Mesendoderm (in vitro differentiated cells): ENCODE measurements around the gene NFIA.

Experiments used
- DNase-seq: peaks from one replicate; pipeline ENCODE4 v3.0.0; 2013
- H2AK5ac ChIP-seq: 2 replicates; pipeline ENCODE4 v1.6.1; 2013; ENCODE audit warnings: low read length, inconsistent platforms
- H2BK120ac ChIP-seq: 2 replicates; pipeline ENCODE4 v1.6.1; 2013; ENCODE audit warnings: low read depth, mild to moderate bottlenecking, low read length, moderate library complexity, mixed read lengths
- H2BK15ac ChIP-seq: replicated peaks from 2 replicates; pipeline ENCODE4 v1.6.1; 2013; ENCODE audit warnings: low read depth, mild to moderate bottlenecking, moderate library complexity
- H2BK5ac ChIP-seq: 2 replicates; pipeline ENCODE4 v1.6.1; 2013; ENCODE audit warnings: low read length, inconsistent platforms
- H3K18ac ChIP-seq: 2 replicates; pipeline ENCODE4 v1.6.1; 2013; ENCODE audit warnings: mild to moderate bottlenecking, low read length, mixed read lengths
- H3K23ac ChIP-seq: one replicate; pipeline ENCODE4 v1.6.1; 2013; ENCODE audit warnings: low read length
- H3K27ac ChIP-seq: 2 replicates; pipeline ENCODE4 v1.5.1; 2013; ENCODE audit warnings: low read depth, mild to moderate bottlenecking, inconsistent platforms, low read length, moderate library complexity
- H3K27me3 ChIP-seq: 2 replicates; pipeline ENCODE4 v1.6.1; 2013; ENCODE audit warnings: low read length, control low read depth, mild to moderate bottlenecking, inconsistent platforms; ENCODE audit not compliant: insufficient read depth, poor library complexity
- H3K36me3 ChIP-seq: 2 replicates; pipeline ENCODE4 v1.6.1; 2013; ENCODE audit warnings: low read length, inconsistent platforms; ENCODE audit not compliant: control insufficient read depth, insufficient read depth
- H3K4ac ChIP-seq: one replicate; pipeline ENCODE4 v1.6.1; 2013; ENCODE audit warnings: low read depth, mild to moderate bottlenecking, low read length, moderate library complexity
- H3K4me1 ChIP-seq: 2 replicates; pipeline ENCODE4 v1.6.1; 2013; ENCODE audit warnings: low read depth, low read length, inconsistent platforms; ENCODE audit not compliant: control insufficient read depth
- H3K4me2 ChIP-seq: 2 replicates; pipeline ENCODE4 v1.6.1; 2013; ENCODE audit warnings: low read length
- H3K4me3 ChIP-seq: 2 replicates; pipeline ENCODE4 v1.5.1; 2013; ENCODE audit warnings: mild to moderate bottlenecking, low read length
- H3K56ac ChIP-seq: one replicate; pipeline ENCODE4 v1.6.1; 2013; ENCODE audit warnings: low read length
- H3K79me1 ChIP-seq: 2 replicates; pipeline ENCODE4 v1.6.1; 2013; ENCODE audit warnings: low read length, inconsistent platforms
- H3K79me2 ChIP-seq: 2 replicates; pipeline ENCODE4 v1.6.1; 2013; ENCODE audit warnings: mild to moderate bottlenecking, low read length; ENCODE audit not compliant: control insufficient read depth, insufficient read depth
- H3K9ac ChIP-seq: 2 replicates; pipeline ENCODE4 v1.6.1; 2013; ENCODE audit warnings: low read length, inconsistent platforms
- H4K5ac ChIP-seq: one replicate; pipeline ENCODE4 v1.6.1; 2013; ENCODE audit warnings: low read length
- H4K8ac ChIP-seq: one replicate; pipeline ENCODE4 v1.6.1; 2013; ENCODE audit warnings: low read depth, mild to moderate bottlenecking, control low read depth, low read length, moderate library complexity
- WGBS: extraction: QIAGEN DNeasy Blood & Tissue Kit; methylation state at CpG from one replicate; pipeline ENCODE4 v1.1.7; 2013; ENCODE audit warnings: low lambda C conversion rate, missing lambda C conversion rate; ENCODE audit not compliant: insufficient coverage; ENCODE audit errors: extremely low coverage; 5-methylcytosine and 5-hydroxymethylcytosine counted together

Gene NFIA

DNA sequence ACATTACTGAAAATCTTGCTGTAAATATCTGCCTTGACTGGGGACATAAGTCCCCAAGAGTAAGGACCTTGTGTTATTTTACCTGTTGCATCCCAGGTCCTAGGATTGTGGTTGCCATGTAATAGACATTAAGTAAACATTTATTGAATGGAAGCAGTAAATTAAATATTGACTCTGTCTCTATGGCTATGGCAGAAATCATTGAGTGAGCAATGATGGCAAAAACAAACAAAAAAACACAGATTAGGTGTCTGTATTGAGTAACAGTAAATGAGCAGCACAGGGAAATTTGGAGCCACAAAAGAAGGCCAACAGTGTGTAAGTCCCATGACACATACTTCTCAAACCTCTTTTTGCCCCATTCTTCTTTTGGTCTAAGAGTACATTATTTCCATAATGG lies 240.4 kb downstream of the NFIA start:
- Histone ChIP-seq H3K4me2 (no peak overlapping the region), H2BK120ac (no peak overlapping the region), H3K23ac (no peak overlapping the region), H3K36me3 (no peaks in the 10 kb centered on the region), H2BK5ac (no peak overlapping the region), H3K27ac (no peak overlapping the region), H3K4me1 (no peaks in the 10 kb centered on the region), H3K79me2 (no peaks in the 10 kb centered on the region), H3K56ac (no peak overlapping the region), H2AK5ac (no peak overlapping the region), H3K27me3 (no peaks in the 10 kb centered on the region), H4K8ac (no peak overlapping the region), H3K18ac (no peak overlapping the region), H3K9ac (no peak overlapping the region), H2BK15ac (no peak overlapping the region), H3K4ac (no peak overlapping the region), H4K5ac (no peak overlapping the region), H3K79me1 (no peaks in the 10 kb centered on the region), H3K4me3 (no peak overlapping the region)
- no peak for DNase-seq

DNA sequence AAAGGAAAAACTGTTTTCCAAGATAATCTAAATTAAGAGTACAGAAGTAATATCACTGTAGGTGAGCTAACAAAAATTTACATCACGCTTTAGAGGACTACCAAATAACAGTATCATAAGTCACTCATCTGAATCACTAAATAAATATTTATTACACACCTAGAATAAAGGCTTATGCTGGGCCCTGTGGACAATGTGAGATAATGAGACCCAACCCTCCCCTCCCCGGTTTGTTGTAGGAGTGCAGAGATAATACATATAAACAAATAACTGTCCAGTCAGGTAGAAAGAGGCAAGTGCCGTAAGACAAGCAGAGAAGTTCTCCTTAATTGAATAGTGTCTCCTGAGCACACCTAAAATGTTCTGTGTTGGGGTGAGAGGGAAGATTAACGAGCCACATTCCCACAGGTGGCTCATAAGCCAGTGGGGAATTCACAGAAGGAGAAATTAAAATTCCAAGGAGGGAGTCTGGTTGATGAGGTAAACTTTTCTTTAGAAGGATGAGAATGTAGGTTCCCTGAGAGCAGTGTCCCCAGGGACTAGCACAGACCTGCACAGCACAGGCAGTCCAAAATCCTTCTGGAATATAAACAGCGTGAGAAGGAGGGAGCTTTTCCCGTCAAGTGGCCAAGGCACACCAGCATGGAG lies 241.4 kb downstream of the NFIA start:
- Histone ChIP-seq H3K27ac (no peak overlapping the region), H3K56ac (no peak overlapping the region), H4K5ac (no peak overlapping the region), H2BK15ac (no peak overlapping the region), H3K4me2 (no peak overlapping the region), H3K18ac (no peak overlapping the region), H3K4me1 (no peaks in the 10 kb centered on the region), H3K36me3 (no peaks in the 10 kb centered on the region), H2BK120ac (no peak overlapping the region), H3K79me2 (no peaks in the 10 kb centered on the region), H3K4me3 (no peak overlapping the region), H3K27me3 (no peaks in the 10 kb centered on the region), H3K4ac (no peak overlapping the region), H3K79me1 (no peaks in the 10 kb centered on the region), H3K23ac (no peak overlapping the region), H2AK5ac (no peak overlapping the region), H3K9ac (no peak overlapping the region), H4K8ac (no peak overlapping the region), H2BK5ac (no peak overlapping the region)
- no peak for DNase-seq
- WGBS, result no CpG with 5 or more reads among the region's 6 CpGs

DNA sequence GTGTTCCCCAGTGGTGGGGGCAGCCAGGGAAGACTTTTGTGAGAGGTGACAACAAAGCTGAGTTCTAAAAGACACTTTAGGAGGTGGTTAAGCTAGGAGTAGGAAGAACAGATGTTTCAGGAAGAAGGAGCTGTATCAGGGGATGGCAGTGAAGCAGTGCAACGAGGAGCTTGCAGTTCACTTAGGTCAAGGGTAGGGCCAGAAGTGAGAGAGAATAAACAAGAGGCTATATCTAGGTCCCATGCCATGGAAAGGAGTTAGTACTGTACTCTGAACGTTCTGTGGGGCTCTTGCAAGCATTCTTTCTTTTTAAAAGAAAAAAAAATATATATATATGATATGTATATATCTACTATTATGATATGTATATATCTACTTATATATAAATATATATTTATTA lies 244.4 kb downstream of the NFIA start:
- Histone ChIP-seq H4K8ac (no peak overlapping the region), H2BK5ac (no peak overlapping the region), H3K27me3 (no peaks in the 10 kb centered on the region), H3K4me2 (no peak overlapping the region), H2BK15ac (no peak overlapping the region), H3K27ac (no peak overlapping the region), H3K56ac (no peak overlapping the region), H3K79me1 (no peaks in the 10 kb centered on the region), H3K4ac (no peak overlapping the region), H3K23ac (no peak overlapping the region), H3K4me3 (no peak overlapping the region), H2BK120ac (no peak overlapping the region), H4K5ac (no peak overlapping the region), H3K79me2 (no peaks in the 10 kb centered on the region), H3K36me3 (no peaks in the 10 kb centered on the region), H3K9ac (no peak overlapping the region), H3K4me1 (no peaks in the 10 kb centered on the region), H2AK5ac (no peak overlapping the region), H3K18ac (no peak overlapping the region)
- no peak for DNase-seq
- no CpG with 5 or more reads among the region's 2 CpGs for WGBS

DNA sequence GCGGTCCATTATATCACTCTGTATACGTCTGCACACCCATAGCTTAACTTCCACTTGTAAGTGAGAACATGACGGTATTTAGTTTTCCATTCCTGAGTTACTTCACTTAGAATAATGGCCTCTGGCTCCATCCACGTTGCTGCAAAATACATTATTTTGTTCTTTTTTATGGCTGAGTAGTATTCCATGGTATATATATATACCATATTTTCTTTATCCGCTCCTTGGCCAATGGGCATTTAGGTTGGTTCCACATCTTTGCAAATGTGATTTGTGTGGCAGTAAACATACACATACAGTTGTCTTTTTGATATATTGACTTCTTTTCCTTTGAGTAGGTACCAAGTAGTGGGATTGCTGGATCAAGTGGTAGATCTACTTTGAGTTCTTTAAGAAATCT lies 245.1 kb downstream of the NFIA start:
- no peaks in the 10 kb centered on the region for H3K79me2 ChIP-seq
- no peaks in the 10 kb centered on the region for H3K36me3 ChIP-seq
- H3K23ac ChIP-seq, result no peak overlapping the region
- H3K4me1 ChIP-seq, result no peaks in the 10 kb centered on the region
- no peak overlapping the region for H3K27ac ChIP-seq
- no peaks in the 10 kb centered on the region for H3K79me1 ChIP-seq
- H2AK5ac ChIP-seq, result no peak overlapping the region
- H2BK120ac ChIP-seq, result no peak overlapping the region
- no peak overlapping the region for H3K56ac ChIP-seq
- WGBS, result no CpG with 5 or more reads among the region's 5 CpGs
- no peak overlapping the region for H3K4ac ChIP-seq
- no peak overlapping the region for H3K4me2 ChIP-seq
- no peak overlapping the region for H4K5ac ChIP-seq
- H4K8ac ChIP-seq, result no peak overlapping the region
- no peaks in the 10 kb centered on the region for H3K27me3 ChIP-seq
- no peak overlapping the region for H3K9ac ChIP-seq
- H3K4me3 ChIP-seq, result no peak overlapping the region
- H3K18ac ChIP-seq, result no peak overlapping the region
- DNase-seq, result no peak
- H2BK5ac ChIP-seq, result no peak overlapping the region
- H2BK15ac ChIP-seq, result no peak overlapping the region

DNA sequence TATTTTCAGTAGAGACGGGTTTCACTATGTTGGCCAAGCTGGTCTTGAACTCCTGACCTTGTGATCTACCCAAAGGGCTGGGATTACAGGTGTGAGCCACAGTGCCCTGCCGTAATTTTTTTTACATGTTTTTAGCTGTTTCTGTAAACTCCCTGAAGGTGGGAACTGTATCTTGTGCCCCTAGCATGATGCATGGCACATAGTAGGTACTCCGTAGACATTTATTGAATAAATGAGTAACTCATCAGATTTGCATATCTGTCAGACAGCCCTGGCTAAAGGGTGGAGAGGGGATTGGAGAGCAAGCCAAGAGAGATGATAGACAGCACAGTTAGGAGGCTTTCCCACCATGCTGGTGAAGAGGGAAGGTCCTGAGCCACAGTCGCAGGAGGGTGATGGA lies 247.2 kb downstream of the NFIA start:
- Histone ChIP-seq H3K4ac (no peak overlapping the region), H3K27ac (no peak overlapping the region), H2BK5ac (no peak overlapping the region), H4K5ac (no peak overlapping the region), H3K79me2 (no peaks in the 10 kb centered on the region), H3K23ac (no peak overlapping the region), H2BK15ac (no peak overlapping the region), H4K8ac (no peak overlapping the region), H3K4me3 (no peak overlapping the region), H3K56ac (no peak overlapping the region), H3K36me3 (no peaks in the 10 kb centered on the region), H2BK120ac (no peak overlapping the region), H3K4me2 (no peak overlapping the region), H3K9ac (no peak overlapping the region), H3K18ac (no peak overlapping the region), H3K27me3 (no peaks in the 10 kb centered on the region), H3K4me1 (no peaks in the 10 kb centered on the region), H2AK5ac (no peak overlapping the region), H3K79me1 (no peaks in the 10 kb centered on the region)
- no peak for DNase-seq
- no CpG with 5 or more reads among the region's 4 CpGs for WGBS

DNA sequence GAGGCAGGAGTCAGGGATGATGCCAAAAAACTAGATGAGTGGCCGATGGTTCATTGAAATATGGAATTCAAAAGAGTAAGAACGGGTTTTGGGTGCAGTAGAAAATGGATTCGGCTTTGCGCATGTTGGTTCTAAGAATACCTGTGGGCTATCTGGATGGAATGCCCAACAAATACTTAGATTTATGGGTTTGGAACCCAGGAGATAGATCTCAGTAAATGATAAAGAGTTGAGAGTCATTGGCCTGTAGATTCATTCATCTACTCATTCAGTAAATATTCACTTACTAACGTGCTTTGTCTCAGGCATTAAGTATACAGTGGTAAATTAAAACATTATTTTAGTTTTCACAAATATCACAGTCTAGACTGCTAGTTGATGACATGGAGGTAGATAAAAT lies 247.7 kb downstream of the NFIA start:
- H3K27me3 ChIP-seq, result no peaks in the 10 kb centered on the region
- no peak overlapping the region for H4K8ac ChIP-seq
- H3K56ac ChIP-seq, result no peak overlapping the region
- no peaks in the 10 kb centered on the region for H3K4me1 ChIP-seq
- no peaks in the 10 kb centered on the region for H3K79me1 ChIP-seq
- H3K23ac ChIP-seq, result no peak overlapping the region
- no peaks in the 10 kb centered on the region for H3K79me2 ChIP-seq
- DNase-seq, result no peak
- H3K9ac ChIP-seq, result no peak overlapping the region
- H3K4ac ChIP-seq, result no peak overlapping the region
- WGBS, result no CpG with 5 or more reads among the region's 5 CpGs
- H2BK5ac ChIP-seq, result no peak overlapping the region
- H2AK5ac ChIP-seq, result no peak overlapping the region
- H3K27ac ChIP-seq, result no peak overlapping the region
- no peak overlapping the region for H4K5ac ChIP-seq
- H2BK15ac ChIP-seq, result no peak overlapping the region
- no peak overlapping the region for H3K18ac ChIP-seq
- no peak overlapping the region for H3K4me2 ChIP-seq
- H3K4me3 ChIP-seq, result no peak overlapping the region
- no peaks in the 10 kb centered on the region for H3K36me3 ChIP-seq
- no peak overlapping the region for H2BK120ac ChIP-seq
